SK-N-SH treated with all-trans-retinoic acid at 6 μM for 48 hours (cell line): ENCODE results near the gene SLC4A1AP.

Experiments
- ATAC-seq: fragments of 200-7000 bp; cut with Tn5 transposase; 3 replicates; pipeline ENCODE4 v1.9.1; 2020; ENCODE audit warnings: mild to moderate bottlenecking, moderate library complexity
- ARNTL ChIP-seq: fragments of 450-650 bp; formaldehyde crosslinking; IDR thresholded peaks from 2 replicates; pipeline ENCODE4 v1.5.0; 2020; ENCODE audit warnings: low read depth, mild to moderate bottlenecking, moderate library complexity, borderline replicate concordance
- BACH2 ChIP-seq: fragments of 250-450 bp; sonication (Bioruptor Pico); IDR thresholded peaks from 2 replicates; pipeline ENCODE4 v1.9.0; 2021; ENCODE audit warnings: mild to moderate bottlenecking, borderline replicate concordance
- CSDC2 ChIP-seq: fragments of 250-450 bp; sonication (Bioruptor Pico); IDR thresholded peaks from 2 replicates; pipeline ENCODE4 v1.5.0; 2020; ENCODE audit warnings: mild to moderate bottlenecking, moderate library complexity
- CSRNP3 ChIP-seq: fragments of 250-450 bp; sonication (Bioruptor Pico); IDR thresholded peaks from 2 replicates; pipeline ENCODE4 v1.5.1; 2021; ENCODE audit warnings: mild to moderate bottlenecking, moderate library complexity
- ESRRG ChIP-seq: fragments of 250-450 bp; sonication (Bioruptor Pico); IDR thresholded peaks from 2 replicates; pipeline ENCODE4 v1.6.1; 2021; ENCODE audit warnings: mild to moderate bottlenecking
- GLIS3 ChIP-seq: fragments of 250-450 bp; sonication (Bioruptor Pico); IDR thresholded peaks from 2 replicates; pipeline ENCODE4 v1.5.0; 2020; ENCODE audit warnings: mild to moderate bottlenecking, moderate library complexity
- ISL1 ChIP-seq: fragments of 250-450 bp; sonication (Bioruptor Pico); IDR thresholded peaks from 2 replicates; pipeline ENCODE4 v2.1.2; 2022; ENCODE audit warnings: mild to moderate bottlenecking, moderate library complexity
- OSR1 ChIP-seq: fragments of 250-450 bp; sonication (Bioruptor Pico); IDR thresholded peaks from 2 replicates; pipeline ENCODE4 v1.8.0; 2022; ENCODE audit warnings: moderate library complexity, mild to moderate bottlenecking, inconsistent platforms
- PATZ1 ChIP-seq: fragments of 250-450 bp; sonication (Bioruptor Pico); IDR thresholded peaks from 2 replicates; pipeline ENCODE4 v1.8.0; 2020; ENCODE audit warnings: mild to moderate bottlenecking, moderate library complexity, borderline replicate concordance
- POU6F1 ChIP-seq: fragments of 250-450 bp; sonication (Bioruptor Pico); IDR thresholded peaks from 2 replicates; pipeline ENCODE4 v1.8.0; 2021; ENCODE audit warnings: low read depth, mild to moderate bottlenecking, moderate library complexity, borderline replicate concordance
- PPARA ChIP-seq: fragments of 250-450 bp; sonication (Bioruptor Pico); IDR thresholded peaks from 2 replicates; pipeline ENCODE4 v1.5.0; 2020; ENCODE audit warnings: mild to moderate bottlenecking, borderline replicate concordance
- RARB ChIP-seq: fragments of 250-450 bp; sonication (Bioruptor Pico); IDR thresholded peaks from 2 replicates; pipeline ENCODE4 v1.8.0; 2021; ENCODE audit warnings: mild to moderate bottlenecking, moderate library complexity
- SNAI2 ChIP-seq: fragments of 250-450 bp; sonication (Bioruptor Pico); IDR thresholded peaks from 2 replicates; pipeline ENCODE4 v1.5.0; 2020; ENCODE audit warnings: mild to moderate bottlenecking, moderate library complexity
- TCF4 ChIP-seq: fragments of 250-450 bp; sonication (Bioruptor Pico); IDR thresholded peaks from 2 replicates; pipeline ENCODE4 v1.8.0; 2021; ENCODE audit warnings: mild to moderate bottlenecking, moderate library complexity, borderline replicate concordance
- TOX ChIP-seq: fragments of 250-450 bp; sonication (Bioruptor Pico); IDR thresholded peaks from 2 replicates; pipeline ENCODE4 v1.8.0; 2021; ENCODE audit warnings: mild to moderate bottlenecking, moderate library complexity, borderline replicate concordance
- TSHZ2 ChIP-seq: fragments of 250-450 bp; sonication (Bioruptor Pico); IDR thresholded peaks from 2 replicates; pipeline ENCODE4 v1.5.0; 2020; ENCODE audit warnings: mild to moderate bottlenecking, moderate library complexity
- ZC3H10 ChIP-seq: fragments of 250-450 bp; sonication (Bioruptor Pico); IDR thresholded peaks from 2 replicates; pipeline ENCODE4 v1.5.1; 2021; ENCODE audit warnings: mild to moderate bottlenecking, moderate library complexity
- ZFP3 ChIP-seq: fragments of 250-450 bp; sonication (Bioruptor Pico); IDR thresholded peaks from 2 replicates; pipeline ENCODE4 v1.5.0; 2020; ENCODE audit warnings: mild to moderate bottlenecking, moderate library complexity
- ZFP30 ChIP-seq: fragments of 450-650 bp; formaldehyde crosslinking; IDR thresholded peaks from 2 replicates; pipeline ENCODE4 v1.5.0; 2022; ENCODE audit warnings: mild to moderate bottlenecking, moderate library complexity
- ZNF565 ChIP-seq: fragments of 450-650 bp; formaldehyde crosslinking; conservative IDR thresholded peaks from 2 replicates; pipeline ENCODE4 v1.5.0; 2020; ENCODE audit warnings: low read depth, mild to moderate bottlenecking, moderate library complexity
- ZNF70 ChIP-seq: fragments of 450-650 bp; formaldehyde crosslinking; IDR thresholded peaks from 2 replicates; pipeline ENCODE4 v1.5.0; 2020; ENCODE audit warnings: mild to moderate bottlenecking, moderate library complexity
- ZNF8 ChIP-seq: fragments of 450-650 bp; formaldehyde crosslinking; IDR thresholded peaks from 2 replicates; pipeline ENCODE4 v1.5.0; 2020; ENCODE audit warnings: mild to moderate bottlenecking, moderate library complexity

Gene SLC4A1AP

GRCh38 chr2:27729614-27730013 lies 65.9 kb downstream of the SLC4A1AP start:
- TF ChIP-seq OSR1 (no peak), ESRRG (CRISPR knock-in tag) (no peak), ZNF70 (no peak), ARNTL (no peak), ZFP30 (CRISPR knock-in tag) (no peak), TOX (CRISPR knock-in tag) (no peak)
- no peak for ATAC-seq

GRCh38 chr2:27730261-27730662 lies 66.6 kb downstream of the SLC4A1AP start:
- no peak for ATAC-seq
- no peak for TF ChIP-seq POU6F1 (CRISPR knock-in tag)
- no peak for TF ChIP-seq ESRRG (CRISPR knock-in tag)
- TF ChIP-seq TCF4 (CRISPR knock-in tag) = no peak
- no peak for TF ChIP-seq GLIS3 (CRISPR knock-in tag)
- no peak for TF ChIP-seq ZFP3
- no peak for TF ChIP-seq ZC3H10 (CRISPR knock-in tag)
- no peak for TF ChIP-seq BACH2
- no peak for TF ChIP-seq ZNF8
- TF ChIP-seq ZNF565 (CRISPR knock-in tag) = no peak
- TF ChIP-seq PATZ1 (CRISPR knock-in tag) = no peak
- TF ChIP-seq PPARA (CRISPR knock-in tag) = no peak
- no peak for TF ChIP-seq ZFP30 (CRISPR knock-in tag)
- TF ChIP-seq TSHZ2 (CRISPR knock-in tag) = no peak
- no peak for TF ChIP-seq ARNTL
- TF ChIP-seq CSDC2 = no peak
- no peak for TF ChIP-seq ISL1 (CRISPR knock-in tag)
- TF ChIP-seq, all 23 proteins: peak for 0

- no peak for ATAC-seq
- TF ChIP-seq CSDC2 = no peak
- no peak for TF ChIP-seq SNAI2 (CRISPR knock-in tag)
- TF ChIP-seq CSRNP3 (CRISPR knock-in tag) = no peak
- TF ChIP-seq TOX (CRISPR knock-in tag) = no peak
- TF ChIP-seq TSHZ2 (CRISPR knock-in tag) = no peak
- TF ChIP-seq ZFP30 (CRISPR knock-in tag) = no peak
- TF ChIP-seq ZFP3 = no peak
- TF ChIP-seq ZNF565 (CRISPR knock-in tag) = no peak
- TF ChIP-seq ESRRG (CRISPR knock-in tag) = no peak
- no peak for TF ChIP-seq ZC3H10 (CRISPR knock-in tag)
- TF ChIP-seq RARB (CRISPR knock-in tag) = no peak
- TF ChIP-seq ARNTL = no peak
- TF ChIP-seq PPARA (CRISPR knock-in tag) = no peak
- TF ChIP-seq BACH2 = no peak
- TF ChIP-seq ZNF70 = no peak
- no peak for TF ChIP-seq TCF4 (CRISPR knock-in tag)
- TF ChIP-seq POU6F1 (CRISPR knock-in tag) = no peak
- no peak for TF ChIP-seq GLIS3 (CRISPR knock-in tag)
- TF ChIP-seq OSR1 = no peak
Observed at GRCh38 chr2:27730980-27731691, 67.4 kb downstream of the SLC4A1AP start.
